Measurements from ENCODE around the gene TFAP2C. TPM values are rescaled to one million over a fixed set of nuclear protein-coding genes. Genes with fewer than 3 reads are reported as not detected.

The TFAP2C gene
- total and polyA plus RNA-seq, 4 donors, result under 0.01 TPM; not detected in 3

GRCh38 chr20:56588996-56589395, 40.1 kb upstream of the TFAP2C start:
- H3K9me3 ChIP-seq (ENCODE audit: control insufficient read depth in 4 of 4, low read length in 3 of 4), result no peaks in the 10 kb centered on the region
- no peak for DNase-seq (ENCODE audit: low spot score)
- H3K4me3 ChIP-seq (ENCODE audit: low read depth in 1 of 3, low read length in 3 of 3), result no peak overlapping the region
- TF ChIP-seq ZBTB33 (IDR thresholded peaks at IDR 0.05) (no peak), SP1 (IDR thresholded peaks at IDR 0.05) (no peak)
- no peak overlapping the region for H3K9ac ChIP-seq (ENCODE audit: low read depth in 1 of 2, low read length in 2 of 2)
- no peak overlapping the region for H3K27ac ChIP-seq (ENCODE audit: low read depth in 1 of 2, low read length in 2 of 2)
- no peaks in the 10 kb centered on the region for H3K4me1 ChIP-seq (ENCODE audit: control insufficient read depth in 4 of 4, insufficient read depth in 4 of 4, low read length in 3 of 4)
- no peaks in the 10 kb centered on the region for H3K36me3 ChIP-seq (ENCODE audit: control insufficient read depth in 4 of 4, insufficient read depth in 3 of 4, low read depth in 1 of 4, low read length in 3 of 4)
- peaks cover 0 to 4% (median 0%) of the 10 kb centered on the region in 4 donors for H3K27me3 ChIP-seq (ENCODE audit: control insufficient read depth in 4 of 4, insufficient read depth in 4 of 4, low read length in 3 of 4)
- 82% methylated on average over 3 of the region's 3 CpGs for WGBS

- H3K27me3 ChIP-seq (ENCODE audit: control insufficient read depth in 4 of 4, insufficient read depth in 4 of 4, low read length in 3 of 4), result peaks cover 0 to 1% (median 0%) of the 10 kb centered on the region in 4 donors
- H3K27ac ChIP-seq (ENCODE audit: low read depth in 1 of 2, low read length in 2 of 2), result no peak overlapping the region
- H3K4me3 ChIP-seq (ENCODE audit: low read depth in 1 of 3, low read length in 3 of 3), result no peak overlapping the region
- no peak for DNase-seq (ENCODE audit: low spot score)
- no peaks in the 10 kb centered on the region for H3K9me3 ChIP-seq (ENCODE audit: control insufficient read depth in 4 of 4, low read length in 3 of 4)
- no peaks in the 10 kb centered on the region for H3K4me1 ChIP-seq (ENCODE audit: control insufficient read depth in 4 of 4, insufficient read depth in 4 of 4, low read length in 3 of 4)
- 89% methylated on average over 5 of the region's 5 CpGs for WGBS
- TF ChIP-seq EGR1 (IDR thresholded peaks at IDR 0.05; ENCODE audit: low read depth in 2 of 2) (no peak), HNF4G (IDR thresholded peaks at IDR 0.05) (no peak), RXRA (IDR thresholded peaks at IDR 0.05) (no peak), NR2F2 (IDR thresholded peaks at IDR 0.05) (no peak), ZBTB33 (IDR thresholded peaks at IDR 0.05) (no peak), SP1 (IDR thresholded peaks at IDR 0.05) (no peak), FOXA1 (IDR thresholded peaks at IDR 0.05) (no peak), GABPA (IDR thresholded peaks at IDR 0.05 in 1 of 2, conservative IDR thresholded peaks at IDR 0.05 in 1 of 2) (no peak), RAD21 (IDR thresholded peaks at IDR 0.05) (no peak)
- no peak overlapping the region for H3K9ac ChIP-seq (ENCODE audit: low read depth in 1 of 2, low read length in 2 of 2)
- H3K36me3 ChIP-seq (ENCODE audit: control insufficient read depth in 4 of 4, insufficient read depth in 3 of 4, low read depth in 1 of 4, low read length in 3 of 4), result no peaks in the 10 kb centered on the region
These were observed 39.5 kb upstream of the TFAP2C start for GRCh38 chr20:56589633-56590032.

GRCh38 chr20:56590888-56591287, 38.2 kb upstream of the TFAP2C start:
- Histone ChIP-seq H3K9ac (ENCODE audit: low read depth in 1 of 2, low read length in 2 of 2) (no peak overlapping the region), H3K4me1 (ENCODE audit: control insufficient read depth in 4 of 4, insufficient read depth in 4 of 4, low read length in 3 of 4) (no peaks in the 10 kb centered on the region), H3K9me3 (ENCODE audit: control insufficient read depth in 4 of 4, low read length in 3 of 4) (no peaks in the 10 kb centered on the region), H3K27ac (ENCODE audit: low read depth in 1 of 2, low read length in 2 of 2) (no peak overlapping the region), H3K36me3 (ENCODE audit: control insufficient read depth in 4 of 4, insufficient read depth in 3 of 4, low read depth in 1 of 4, low read length in 3 of 4) (no peaks in the 10 kb centered on the region), H3K4me3 (ENCODE audit: low read depth in 1 of 3, low read length in 3 of 3) (no peak overlapping the region), H3K27me3 (ENCODE audit: control insufficient read depth in 4 of 4, insufficient read depth in 4 of 4, low read length in 3 of 4) (no peaks in the 10 kb centered on the region)
- 77% methylated on average over 6 of the region's 6 CpGs for WGBS
- DNase-seq (ENCODE audit: low spot score), result no peak
- TF ChIP-seq NR2F2 (IDR thresholded peaks at IDR 0.05) (no peak), HNF4A (conservative IDR thresholded peaks at IDR 0.05) (no peak), TAF1 (conservative IDR thresholded peaks at IDR 0.05) (no peak), SP1 (IDR thresholded peaks at IDR 0.05) (no peak), GABPA (IDR thresholded peaks at IDR 0.05 in 1 of 2, conservative IDR thresholded peaks at IDR 0.05 in 1 of 2) (no peak), ATF3 (IDR thresholded peaks at IDR 0.05) (no peak), CTCF (IDR thresholded peaks at IDR 0.05; ENCODE audit: low read depth, low read length, missing input control) (no peak), FOXA1 (IDR thresholded peaks at IDR 0.05) (no peak), MAX (IDR thresholded peaks at IDR 0.05) (no peak), RXRA (IDR thresholded peaks at IDR 0.05) (no peak), ZBTB33 (IDR thresholded peaks at IDR 0.05) (no peak), EGR1 (IDR thresholded peaks at IDR 0.05; ENCODE audit: low read depth in 2 of 2) (no peak), FOXA2 (IDR thresholded peaks at IDR 0.05) (no peak), YY1 (IDR thresholded peaks at IDR 0.05) (no peak), JUND (IDR thresholded peaks at IDR 0.05) (no peak)
